Fibroblast of pulmonary artery (primary cell): Measurements from ENCODE around the gene MEGF11.

Source experiments
- DNase-seq: peaks from one replicate; pipeline ENCODE4 v3.0.0-alpha.2; 2010; ENCODE audit warnings: low read depth
- H3K4me3 ChIP-seq: replicated peaks from 2 replicates; pipeline ENCODE4 v1.5.1; 2011; ENCODE audit warnings: low read depth, mild to moderate bottlenecking, control low read depth, low read length, moderate library complexity
- CTCF ChIP-seq: IDR thresholded peaks from 2 replicates; pipeline ENCODE4 v1.5.1; 2011; ENCODE audit warnings: mild to moderate bottlenecking, control low read depth, low read length, inconsistent platforms; ENCODE audit errors: missing control alignments

The MEGF11 gene

DNA sequence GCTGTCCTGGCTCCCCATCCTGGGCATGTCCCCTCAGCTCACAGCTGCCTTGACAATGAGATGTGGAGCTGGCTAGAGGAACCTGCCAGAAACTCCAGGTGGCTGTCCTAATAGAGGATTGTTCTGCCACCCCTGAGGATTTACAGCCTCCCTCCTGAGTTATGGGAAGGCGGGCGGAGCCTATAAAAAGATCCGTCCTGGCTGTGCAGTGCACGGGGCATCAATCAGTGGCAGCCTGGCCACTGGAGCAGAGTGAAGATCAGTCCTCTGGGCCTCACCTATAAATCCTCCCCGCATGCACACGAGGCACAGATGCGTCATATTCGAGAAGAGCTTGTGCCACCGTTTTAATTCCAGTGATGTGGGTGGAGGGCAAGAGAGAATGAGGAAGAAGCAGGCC, 90.0 kb downstream of the MEGF11 start:
- no peak for DNase-seq
- H3K4me3 ChIP-seq, result no peak overlapping the region
- TF ChIP-seq CTCF, result no peak

GRCh38 chr15:66162286-66162685, 91.3 kb downstream of the MEGF11 start:
- TF ChIP-seq CTCF, result no peak
- no peak for DNase-seq
- no peak overlapping the region for H3K4me3 ChIP-seq

- no peak overlapping the region for H3K4me3 ChIP-seq
- no peak for TF ChIP-seq CTCF
- DNase-seq, result no peak
These were observed 91.9 kb downstream of the MEGF11 start for GRCh38 chr15:66161575-66162118.

DNA sequence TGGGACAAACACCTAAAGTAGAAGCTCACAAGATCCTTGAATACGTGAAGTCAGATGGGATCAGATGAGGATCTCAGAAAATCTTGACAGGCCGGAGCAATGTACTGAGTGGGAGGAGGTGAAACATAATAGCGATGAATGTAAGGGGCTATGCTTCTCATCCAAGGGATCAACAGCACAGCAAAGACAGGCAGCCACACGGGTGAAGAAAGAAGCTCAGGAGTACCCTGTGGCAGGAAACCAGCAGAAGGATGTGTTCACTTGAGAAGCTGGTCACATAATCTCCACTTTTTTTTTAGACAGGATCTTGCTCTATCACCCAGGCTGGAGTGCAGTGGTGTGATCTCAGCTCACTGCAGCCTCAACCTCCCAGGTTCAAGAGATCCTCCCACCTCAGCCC, 92.4 kb downstream of the MEGF11 start:
- TF ChIP-seq CTCF, result no peak
- no peak for DNase-seq
- H3K4me3 ChIP-seq, result no peak overlapping the region

GRCh38 chr15:66157507-66157906, 96.0 kb downstream of the MEGF11 start:
- no peak overlapping the region for H3K4me3 ChIP-seq
- TF ChIP-seq CTCF, result no peak

DNA sequence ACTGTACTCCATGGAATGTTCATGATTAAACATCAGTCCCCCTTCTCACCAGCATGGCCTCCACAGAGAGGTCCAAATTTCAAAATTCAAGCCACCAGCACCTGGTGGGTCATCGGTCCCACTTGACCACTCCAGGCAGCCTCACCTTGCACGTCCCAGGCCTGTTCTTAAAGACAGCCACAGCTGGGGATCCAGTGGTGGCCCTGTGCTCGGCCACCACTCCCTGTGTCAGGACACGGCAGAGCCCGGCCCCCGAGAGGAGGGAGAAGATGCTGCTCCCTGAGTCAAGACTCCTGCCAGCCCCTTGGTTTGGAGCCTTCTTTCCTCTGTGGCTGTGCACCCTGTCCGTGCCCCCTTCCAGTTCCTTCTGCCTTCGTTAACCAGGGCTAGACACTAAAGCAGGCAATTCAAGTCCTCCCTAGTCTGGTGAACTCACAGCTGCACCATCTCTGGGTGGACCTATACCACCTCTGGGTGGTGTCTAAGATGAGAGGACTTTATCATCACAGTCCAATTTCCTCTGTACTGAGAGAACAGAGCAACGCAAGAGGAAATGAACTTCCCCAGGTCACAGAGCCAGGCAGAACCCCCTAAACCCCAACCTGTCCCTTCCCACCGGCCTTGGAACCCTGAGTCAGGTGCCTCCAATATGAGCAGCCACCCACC, 97.1 kb downstream of the MEGF11 start:
- no peak for DNase-seq
- no peak for TF ChIP-seq CTCF
- H3K4me3 ChIP-seq, result no peak overlapping the region

More at GRCh38 chr15:66157507-66157906, 96.0 kb downstream of the MEGF11 start:
- DNase-seq, result no peak

DNA sequence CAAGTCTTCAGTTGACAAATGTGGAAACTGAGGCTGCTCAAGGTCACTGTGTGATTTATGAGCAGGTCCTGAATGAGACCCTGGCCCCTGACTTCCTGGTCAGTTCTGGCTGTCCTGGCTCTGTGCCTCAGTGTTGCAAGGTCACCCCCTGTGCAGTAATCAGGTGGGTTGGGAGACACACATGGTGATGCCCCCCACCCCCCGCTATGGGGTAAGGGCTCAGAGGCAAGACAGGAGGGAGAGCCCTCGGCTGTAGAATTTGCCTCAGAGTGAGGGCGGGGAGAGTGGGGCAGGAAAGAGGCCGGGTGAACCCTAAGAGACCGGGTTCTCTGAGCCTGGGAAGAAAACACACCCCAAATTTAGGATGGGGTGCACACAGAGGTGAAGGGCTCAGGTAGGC, 98.5 kb downstream of the MEGF11 start:
- no peak for DNase-seq
- no peak for TF ChIP-seq CTCF
- H3K4me3 ChIP-seq, result no peak overlapping the region
